CD14-positive monocyte (primary cell): Measurements from ENCODE around the gene ZCCHC18. TPM values are rescaled to one million over a fixed set of nuclear protein-coding genes. Genes with fewer than 3 reads are reported as not detected.

Source experiments
- DNase-seq, 3 donors: peaks; one replicate each; pipeline ENCODE4 v3.0.0-alpha.2; 2011 to 2022
- H2AFZ ChIP-seq: 2 replicates; pipeline ENCODE4 v1.6.0; 2012; ENCODE audit warnings: mild to moderate bottlenecking, low read depth, low read length, inconsistent platforms; ENCODE audit not compliant: insufficient read depth, poor library complexity, severe bottlenecking
- H3K27ac ChIP-seq, 2 donors: 1 replicate in 1 of 2; 2 replicates in 1 of 2; pipeline ENCODE4 v1.5.1; 2012 to 2013; ENCODE audit warnings: low read length in 2 of 2, control low read depth in 1 of 2, inconsistent platforms in 1 of 2, low read depth in 1 of 2, mild to moderate bottlenecking in 1 of 2
- H3K27me3 ChIP-seq, 2 donors: one replicate each; pipeline versions ENCODE4 v1.6.0 to v1.6.1; 2011 to 2013; ENCODE audit warnings: low read length in 2 of 2; ENCODE audit not compliant: control insufficient read depth in 2 of 2, insufficient read depth in 2 of 2
- H3K36me3 ChIP-seq, 2 donors: replicated peaks in 1 of 2; 1 replicate in 1 of 2; 2 replicates in 1 of 2; pipeline versions ENCODE4 v1.5.1 to v1.6.1; 2012 to 2013; ENCODE audit warnings: low read length in 2 of 2, control low read depth in 1 of 2, inconsistent platforms in 1 of 2, mild to moderate bottlenecking in 1 of 2; ENCODE audit not compliant: insufficient read depth in 2 of 2, control insufficient read depth in 1 of 2
- H3K4me1 ChIP-seq, 2 donors: 1 replicate in 1 of 2; 2 replicates in 1 of 2; pipeline versions ENCODE4 v1.5.1 to v1.6.1; 2012 to 2013; ENCODE audit warnings: low read length in 2 of 2, control low read depth in 1 of 2, inconsistent platforms in 1 of 2, mild to moderate bottlenecking in 1 of 2, moderate library complexity in 1 of 2; ENCODE audit not compliant: insufficient read depth in 2 of 2, control insufficient read depth in 1 of 2
- H3K4me2 ChIP-seq: replicated peaks from 2 replicates; pipeline ENCODE3; 2012; ENCODE audit warnings: low read length, moderate library complexity, mild to moderate bottlenecking; ENCODE audit not compliant: poor library complexity, severe bottlenecking; ENCODE audit errors: extremely low read depth
- H3K4me3 ChIP-seq, 3 experiments: fragments of 200-600 bp in 1 of 3; sonication (generic) in 1 of 3; replicated peaks in 1 of 3; 1 replicate in 2 of 3; 2 replicates in 1 of 3; pipeline ENCODE4 v1.5.1; 2011 to 2013; ENCODE audit warnings: low read length in 3 of 3, mild to moderate bottlenecking in 3 of 3, control low read depth in 2 of 3, low read depth in 2 of 3, inconsistent platforms in 1 of 3, moderate library complexity in 1 of 3
- H3K79me2 ChIP-seq: 2 replicates; pipeline ENCODE4 v1.6.0; 2012; ENCODE audit warnings: mild to moderate bottlenecking, control low read depth, inconsistent platforms, low read length, moderate library complexity; ENCODE audit not compliant: insufficient read depth
- H3K9ac ChIP-seq: 2 replicates; pipeline ENCODE4 v1.6.0; 2017; ENCODE audit warnings: low read length, mild to moderate bottlenecking; ENCODE audit not compliant: insufficient read depth, poor library complexity, severe bottlenecking
- H3K9me3 ChIP-seq, 2 donors: replicated peaks in 1 of 2; 1 replicate in 1 of 2; 2 replicates in 1 of 2; pipeline versions ENCODE4 v1.5.1 to v1.6.1; 2012 to 2013; ENCODE audit warnings: low read length in 2 of 2, control low read depth in 1 of 2; ENCODE audit not compliant: control insufficient read depth in 1 of 2, insufficient read depth in 1 of 2
- H4K20me1 ChIP-seq: 2 replicates; pipeline ENCODE4 v1.6.0; 2012; ENCODE audit warnings: mild to moderate bottlenecking, low read length, control low read depth, moderate library complexity; ENCODE audit not compliant: insufficient read depth
- H3K27ac Mint-ChIP-seq, 7 donors: one replicate each; pipeline ENCODE4 v1.8.0; 2020; ENCODE audit warnings: mild to moderate bottlenecking in 7 of 7, mixed read lengths in 7 of 7, moderate library complexity in 6 of 7, inconsistent platforms in 2 of 7
- H3K27me3 Mint-ChIP-seq, 3 donors: one replicate each; pipeline ENCODE4 v1.8.0; 2021 to 2022; ENCODE audit warnings: low read depth in 3 of 3, mild to moderate bottlenecking in 3 of 3, mixed read lengths in 3 of 3, moderate library complexity in 3 of 3, inconsistent platforms in 1 of 3
- H3K36me3 Mint-ChIP-seq, 2 donors: one replicate each; pipeline ENCODE4 v1.8.0; 2020; ENCODE audit warnings: mixed read lengths in 2 of 2, inconsistent platforms in 1 of 2, mild to moderate bottlenecking in 1 of 2
- H3K4me1 Mint-ChIP-seq: one replicate; pipeline ENCODE4 v1.8.0; 2020; ENCODE audit warnings: mild to moderate bottlenecking, mixed read lengths
- H3K4me3 Mint-ChIP-seq, 2 donors: one replicate each; pipeline ENCODE4 v1.8.0; 2020; ENCODE audit warnings: mild to moderate bottlenecking in 2 of 2, mixed read lengths in 2 of 2, moderate library complexity in 1 of 2
- H3K9me3 Mint-ChIP-seq, 7 donors: one replicate each; pipeline ENCODE4 v1.8.0; 2020 to 2022; ENCODE audit warnings: mixed read lengths in 7 of 7, mild to moderate bottlenecking in 6 of 7, moderate library complexity in 6 of 7, inconsistent platforms in 2 of 7
- WGBS: methylation state at CpG from one replicate; pipeline ENCODE4 v1.1.5; 2013; ENCODE audit warnings: missing lambda C conversion rate; ENCODE audit not compliant: insufficient coverage; 5-methylcytosine and 5-hydroxymethylcytosine counted together
- intact Hi-C, 2 donors: fragments of 100-400 bp; cut with micrococcal nuclease; formaldehyde crosslinking; loops; one replicate each; pipeline versions ENCODE4 v1.15.0 to v1.15.1; 2023
- polyA plus RNA-seq, 3 donors: library from polyadenylated mRNA; depleted of rRNA in 1 of 3; unstranded in 2 of 3; stranded (reverse) in 1 of 3; fragments of 300-500 nt in 2 of 3; fragments of >200 nt in 1 of 3; fragmentation: Illumina TruSeq in 2 of 3; gene quantifications; 1 replicate in 2 of 3; 2 replicates in 1 of 3; pipeline ENCODE4 v1.2.3, GENCODE V29; 2012 to 2021
- TF ChIP-seq, protein P1 (sequence below): fragments of 200-600 bp; IDR thresholded peaks from one replicate; pipeline ENCODE4 v1.8.0; 2022; ENCODE audit warnings: antibody characterized with exemption, mild to moderate bottlenecking

ZCCHC18 gene
- polyA plus RNA-seq, 3 donors, result not detected

- Histone ChIP-seq H2AFZ (no peak overlapping the region), H3K9ac (no peak overlapping the region), H3K4me1 (peaks cover 0 to 3% of the 10 kb centered on the region in 2 donors), H3K4me2 (peak overlapping the region; percentile 39), H3K4me3 (no peak overlapping the region), H3K9me3 (no peaks in the 10 kb centered on the region), H3K36me3 (no peaks in the 10 kb centered on the region), H3K27me3 (peaks cover 0 to 2% of the 10 kb centered on the region in 2 donors), H3K27ac (no peak overlapping the region), H4K20me1 (peaks cover 23% of the 10 kb centered on the region), H3K79me2 (no peaks in the 10 kb centered on the region)
- peak; percentile 53 to 64 (median 63) for DNase-seq
- peaks cover 0 to 8% (median 0%) of the 10 kb centered on the region in 7 donors for H3K9me3 Mint-ChIP-seq
- H3K36me3 Mint-ChIP-seq, result peaks cover under 1% of the 10 kb centered on the region in 2 donors
- H3K27me3 Mint-ChIP-seq, result peaks cover 0 to 9% (median 0%) of the 10 kb centered on the region in 3 donors
- TF ChIP-seq, protein P1, sequence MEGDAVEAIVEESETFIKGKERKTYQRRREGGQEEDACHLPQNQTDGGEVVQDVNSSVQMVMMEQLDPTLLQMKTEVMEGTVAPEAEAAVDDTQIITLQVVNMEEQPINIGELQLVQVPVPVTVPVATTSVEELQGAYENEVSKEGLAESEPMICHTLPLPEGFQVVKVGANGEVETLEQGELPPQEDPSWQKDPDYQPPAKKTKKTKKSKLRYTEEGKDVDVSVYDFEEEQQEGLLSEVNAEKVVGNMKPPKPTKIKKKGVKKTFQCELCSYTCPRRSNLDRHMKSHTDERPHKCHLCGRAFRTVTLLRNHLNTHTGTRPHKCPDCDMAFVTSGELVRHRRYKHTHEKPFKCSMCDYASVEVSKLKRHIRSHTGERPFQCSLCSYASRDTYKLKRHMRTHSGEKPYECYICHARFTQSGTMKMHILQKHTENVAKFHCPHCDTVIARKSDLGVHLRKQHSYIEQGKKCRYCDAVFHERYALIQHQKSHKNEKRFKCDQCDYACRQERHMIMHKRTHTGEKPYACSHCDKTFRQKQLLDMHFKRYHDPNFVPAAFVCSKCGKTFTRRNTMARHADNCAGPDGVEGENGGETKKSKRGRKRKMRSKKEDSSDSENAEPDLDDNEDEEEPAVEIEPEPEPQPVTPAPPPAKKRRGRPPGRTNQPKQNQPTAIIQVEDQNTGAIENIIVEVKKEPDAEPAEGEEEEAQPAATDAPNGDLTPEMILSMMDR, result peak; percentile 71
- 0% methylated on average over 1 of the region's 10 CpGs for WGBS
- H3K4me3 Mint-ChIP-seq, result peak overlapping the region; percentile 51 to 75
- H3K4me1 Mint-ChIP-seq, result peaks cover 14% of the 10 kb centered on the region
- intact Hi-C loops, result loop anchor here in 1 of 2 donors (2.0 to 10.0 kb wide), 2 partner anchors 38 to 292 kb away; no protein-coding TSS in a partner anchor
- H3K27ac Mint-ChIP-seq, result no peak overlapping the region
Measured at GRCh38 chrX:104136241-104137019, 24.1 kb downstream of the ZCCHC18 start.

- H3K36me3 ChIP-seq, result no peaks in the 10 kb centered on the region
- H4K20me1 ChIP-seq, result peaks cover 23% of the 10 kb centered on the region
- no peaks in the 10 kb centered on the region for H3K79me2 ChIP-seq
- Mint-ChIP-seq H3K27me3 (peaks cover 0 to 12% (median 0%) of the 10 kb centered on the region in 3 donors), H3K27ac (peak overlapping the region in 1 of 7 donors; percentile 46), H3K4me1 (peaks cover 16% of the 10 kb centered on the region), H3K36me3 (no peaks in the 10 kb centered on the region), H3K4me3 (no peak overlapping the region), H3K9me3 (peaks cover 0 to 8% (median 0%) of the 10 kb centered on the region in 7 donors)
- H3K4me2 ChIP-seq, result no peak overlapping the region
- TF ChIP-seq, protein P1, result no peak
- no peaks in the 10 kb centered on the region for H3K9me3 ChIP-seq
- no peak overlapping the region for H3K9ac ChIP-seq
- H3K4me3 ChIP-seq, result no peak overlapping the region
- no peak overlapping the region for H2AFZ ChIP-seq
- intact Hi-C loops, result loop anchor here in 1 of 2 donors (2.0 to 10.0 kb wide), 2 partner anchors 39 to 293 kb away; no protein-coding TSS in a partner anchor
- no peak overlapping the region for H3K27ac ChIP-seq
- peaks cover 0 to 3% of the 10 kb centered on the region in 2 donors for H3K4me1 ChIP-seq
- no CpG with 5 or more reads among the region's 3 CpGs for WGBS
- peaks cover 0 to 2% of the 10 kb centered on the region in 2 donors for H3K27me3 ChIP-seq
- DNase-seq, result peak in 1 of 3 donors; percentile 15
Measured at GRCh38 chrX:104137496-104137895, 25.2 kb downstream of the ZCCHC18 start.
